GDM1 (cell line): Measurements from ENCODE around the gene CRADD.
"Not testable (repeated sequence)": the region's sequence is repeated elsewhere in the genome, so short reads cannot be mapped to it uniquely, and the experiment has no call there.

Source experiments
- DNase-seq: peaks from one replicate; lab custom pipeline; 2025; lab: John Stamatoyannopoulos, UW

The CRADD gene

DNA sequence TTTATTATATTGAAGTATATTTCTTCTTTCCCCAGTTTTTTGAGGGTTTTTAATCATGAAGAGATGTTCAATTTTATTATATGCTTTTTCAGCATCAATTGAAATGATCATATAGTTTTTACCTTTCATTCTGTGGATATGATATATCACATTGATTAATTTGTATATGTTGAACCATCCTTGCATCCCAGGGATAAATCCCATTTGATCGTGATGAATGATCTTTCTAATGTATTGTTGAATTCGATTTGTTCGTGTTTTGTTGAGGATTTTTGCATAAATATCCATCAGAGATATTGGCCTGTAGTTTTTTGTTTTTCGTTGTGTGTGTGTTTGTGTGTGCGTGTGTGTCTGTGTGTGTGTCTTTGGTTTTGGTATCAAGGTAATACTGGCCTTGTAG lies 196.4 kb downstream of the CRADD start:
- DNase-seq = no peak

DNA sequence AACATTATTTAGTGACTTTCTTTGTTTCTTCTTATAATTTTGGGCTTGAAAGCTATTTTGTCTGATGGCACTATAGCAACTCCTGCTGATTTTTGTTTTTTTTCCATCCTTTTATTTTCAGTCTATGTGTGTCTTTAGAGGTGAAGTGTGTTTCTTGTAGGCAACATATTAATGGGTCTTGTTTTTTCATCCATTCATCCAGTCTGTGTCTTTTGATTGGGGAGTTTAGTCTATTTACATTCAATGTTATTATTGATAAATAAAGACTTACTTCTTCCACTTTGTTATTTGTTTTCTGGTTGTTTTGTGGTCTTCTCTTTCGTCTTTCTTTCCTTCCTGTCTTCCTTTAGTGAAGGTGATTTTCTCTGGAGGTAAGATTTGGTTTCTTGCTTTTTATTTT lies 198.0 kb downstream of the CRADD start:
- DNase-seq = no peak

DNA sequence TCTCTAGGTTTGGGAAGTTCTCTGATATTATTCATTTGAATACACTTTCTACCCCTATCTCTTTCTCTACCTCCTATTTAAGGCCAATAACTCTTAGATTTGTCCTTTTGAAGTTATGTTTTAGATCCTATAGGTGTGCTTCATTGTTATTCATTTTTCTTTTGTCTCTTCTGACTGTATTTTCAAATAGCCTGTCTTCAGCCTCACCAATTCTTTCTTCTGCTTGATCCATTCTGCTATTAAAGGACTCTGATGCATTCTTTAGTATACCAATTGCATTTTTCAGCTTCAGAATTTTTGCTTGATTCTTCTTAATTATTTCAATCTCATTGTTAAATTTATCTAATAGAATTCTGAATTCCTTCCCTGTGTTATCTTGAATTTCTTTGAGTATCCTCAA lies 199.2 kb downstream of the CRADD start:
- no peak for DNase-seq

DNA sequence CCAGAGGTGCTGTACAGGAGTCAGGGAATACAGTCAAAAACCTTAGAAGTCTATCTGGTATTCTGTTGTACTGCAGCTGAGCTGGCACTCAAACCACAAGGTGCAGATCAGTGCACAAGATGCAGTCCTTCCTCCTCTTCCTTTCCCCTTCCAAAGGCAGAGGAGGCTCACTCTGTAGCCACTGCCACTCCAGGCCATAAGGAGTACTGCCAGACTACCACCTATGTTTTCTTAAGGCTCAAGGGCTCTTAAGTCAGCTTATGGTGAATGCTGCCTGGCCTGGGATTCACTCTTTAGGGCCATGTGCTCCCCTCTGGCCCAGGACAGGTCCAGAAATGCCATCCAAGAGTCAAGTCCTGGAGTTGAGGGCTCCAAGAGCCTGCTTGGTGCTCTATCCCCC lies 200.3 kb downstream of the CRADD start:
- no peak for DNase-seq

DNA sequence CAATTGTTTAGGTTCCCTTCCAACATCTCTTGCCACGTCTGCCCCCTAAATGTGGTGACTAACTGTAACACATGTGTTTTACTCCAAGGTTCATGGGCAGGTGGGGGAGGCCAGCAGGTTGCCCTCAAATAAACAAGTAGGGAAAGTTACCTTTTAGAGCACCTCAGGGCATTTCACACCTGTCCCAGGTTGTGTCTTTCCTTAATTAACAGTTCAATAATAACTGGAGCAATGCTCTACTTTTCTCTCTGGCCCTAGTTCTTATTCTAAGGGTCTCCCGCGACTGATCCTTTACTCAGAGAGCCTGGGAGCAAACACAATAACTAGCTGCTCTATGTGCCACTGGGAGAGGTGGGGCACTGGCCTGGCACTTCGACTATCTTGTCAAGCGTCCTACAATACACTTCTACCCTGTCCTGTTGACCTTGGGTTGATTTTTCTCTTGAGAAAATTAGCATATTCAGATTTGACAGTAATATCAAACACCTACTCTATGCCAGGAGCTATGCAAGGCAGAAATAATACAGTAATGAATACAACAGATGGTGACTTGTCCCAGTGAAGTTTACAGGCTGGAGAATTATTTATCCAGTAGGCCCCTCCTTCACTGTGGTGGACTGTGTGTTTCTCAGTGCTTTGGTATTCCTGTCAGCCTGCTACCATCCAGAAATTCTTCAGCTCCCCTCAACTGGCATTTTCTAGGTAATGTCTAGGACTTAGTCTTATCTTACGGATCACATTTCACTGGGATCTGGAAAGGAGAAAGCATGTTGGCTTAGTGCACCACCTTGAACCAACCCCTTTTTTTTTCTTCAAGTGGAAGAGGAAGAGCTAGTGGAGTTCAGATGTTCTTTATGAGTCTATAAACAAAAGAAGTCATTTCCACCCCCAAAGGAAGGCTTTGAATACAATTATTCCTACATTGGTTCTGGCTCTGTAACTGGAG lies 202.6 kb downstream of the CRADD start:
- DNase-seq = no peak

DNA sequence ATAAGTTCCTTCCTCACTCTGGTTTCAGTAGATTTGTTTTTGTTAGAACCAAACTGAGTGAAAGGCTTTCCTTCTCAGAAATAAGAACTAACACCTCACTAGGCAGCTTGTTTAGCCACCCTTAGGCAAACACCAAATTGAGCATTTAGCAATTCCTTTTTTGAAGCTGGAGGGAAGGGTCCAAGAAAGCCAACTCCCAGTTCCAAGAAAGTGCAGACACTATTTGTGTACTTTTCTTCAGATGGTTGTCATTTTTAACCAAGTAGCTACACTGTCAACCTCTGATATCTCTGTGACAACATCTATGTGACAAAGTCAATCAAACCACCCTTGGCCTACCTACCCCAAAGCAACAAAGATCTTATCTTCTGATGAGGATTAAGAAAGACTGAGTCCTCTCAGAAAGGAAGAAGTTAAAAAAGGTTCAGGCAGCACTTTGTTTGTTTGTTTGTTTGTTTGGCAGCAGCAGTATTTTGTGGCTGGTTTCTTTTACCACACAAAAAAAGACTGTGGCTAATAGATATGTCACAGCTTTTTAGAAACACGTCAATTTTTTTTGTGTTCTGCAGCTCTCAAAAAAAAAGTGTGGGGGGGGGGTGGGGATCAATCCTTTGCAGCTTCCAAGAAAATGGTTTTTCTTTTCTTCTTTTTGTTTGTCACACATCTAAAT lies 203.8 kb downstream of the CRADD start:
- no peak for DNase-seq

DNA sequence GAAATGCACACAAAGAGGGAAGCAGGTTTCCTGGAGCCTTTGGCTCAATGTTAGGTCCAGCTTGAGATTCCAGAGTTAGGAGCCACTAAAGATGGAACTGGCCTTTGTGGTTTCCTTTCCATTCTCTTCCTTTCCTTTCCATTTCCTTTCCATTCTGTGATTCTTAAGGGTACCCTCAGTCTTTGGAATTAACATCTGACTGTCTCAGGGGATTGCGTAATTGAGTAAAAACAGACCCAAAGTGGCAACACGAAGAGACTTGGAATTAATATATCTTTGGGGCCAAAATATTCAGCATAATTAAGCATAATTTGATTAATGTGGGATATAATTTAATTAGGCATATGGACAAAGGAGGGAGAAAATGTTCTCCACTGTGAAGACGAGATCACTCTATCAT lies 205.6 kb downstream of the CRADD start:
- DNase-seq = no peak

DNA sequence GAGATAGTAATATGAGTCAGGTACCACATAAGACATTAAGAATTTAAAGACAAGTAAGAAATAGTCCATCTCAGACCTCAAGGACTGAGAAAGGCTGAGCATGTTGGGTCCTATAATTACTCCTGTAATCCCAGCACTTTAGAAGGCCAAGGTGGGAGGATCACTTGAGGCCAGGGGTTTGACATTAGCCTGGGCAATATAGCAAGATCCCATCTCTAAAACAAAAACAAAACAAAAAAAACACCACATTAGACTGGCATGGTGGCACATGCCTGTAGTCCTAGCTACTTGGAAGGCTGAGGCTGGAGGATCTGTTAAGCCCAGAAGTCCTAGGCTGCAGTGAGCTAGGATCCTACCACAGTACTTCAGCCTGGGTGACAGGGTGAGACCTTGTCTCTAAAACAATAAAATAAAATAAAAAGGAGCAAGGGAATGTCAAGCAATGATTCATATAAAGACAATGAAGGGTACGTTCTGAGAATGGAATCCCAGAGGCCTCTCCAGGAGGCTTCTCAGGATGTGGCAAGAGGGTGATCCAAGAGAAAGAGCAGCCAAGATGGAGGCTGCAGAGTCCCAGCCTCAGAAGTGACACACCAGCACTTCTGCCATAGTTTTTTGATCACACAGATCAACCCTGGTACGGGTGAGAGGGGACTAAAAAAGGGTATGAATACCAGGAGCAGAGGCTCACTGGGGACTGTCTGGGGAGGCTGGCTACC lies 206.4 kb downstream of the CRADD start:
- no peak for DNase-seq

DNA sequence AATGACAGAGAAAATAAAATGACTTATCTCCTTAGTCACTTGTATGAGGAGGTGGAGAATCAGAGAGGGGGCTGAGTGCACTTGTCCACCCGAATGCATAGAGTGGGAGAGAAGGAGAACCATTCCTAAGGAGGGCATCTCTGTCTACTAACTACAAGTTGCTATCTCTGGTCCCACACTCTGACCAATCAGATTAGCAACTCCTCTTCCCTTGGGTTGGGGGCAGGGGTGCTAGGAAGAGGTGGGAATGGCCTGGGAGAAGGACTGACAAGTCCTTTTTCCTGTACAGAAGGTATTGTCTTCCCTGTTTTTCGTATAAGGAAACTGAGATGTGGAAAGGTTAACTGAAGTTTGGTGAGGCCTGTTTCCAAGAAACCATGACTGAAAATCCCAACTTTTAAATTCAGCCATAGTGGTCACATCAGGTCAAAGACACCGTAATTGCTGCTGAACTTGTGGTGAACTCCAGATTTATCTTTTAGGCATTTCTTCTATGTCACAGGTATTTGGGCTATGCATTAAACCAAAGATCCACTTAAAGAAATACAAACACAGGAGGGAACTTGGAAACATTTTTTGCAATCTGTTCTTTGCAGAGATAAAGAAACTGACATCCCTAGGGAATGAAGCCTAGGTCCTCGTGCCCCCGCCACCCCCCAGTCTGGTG lies 207.8 kb downstream of the CRADD start:
- DNase-seq = no peak

DNA sequence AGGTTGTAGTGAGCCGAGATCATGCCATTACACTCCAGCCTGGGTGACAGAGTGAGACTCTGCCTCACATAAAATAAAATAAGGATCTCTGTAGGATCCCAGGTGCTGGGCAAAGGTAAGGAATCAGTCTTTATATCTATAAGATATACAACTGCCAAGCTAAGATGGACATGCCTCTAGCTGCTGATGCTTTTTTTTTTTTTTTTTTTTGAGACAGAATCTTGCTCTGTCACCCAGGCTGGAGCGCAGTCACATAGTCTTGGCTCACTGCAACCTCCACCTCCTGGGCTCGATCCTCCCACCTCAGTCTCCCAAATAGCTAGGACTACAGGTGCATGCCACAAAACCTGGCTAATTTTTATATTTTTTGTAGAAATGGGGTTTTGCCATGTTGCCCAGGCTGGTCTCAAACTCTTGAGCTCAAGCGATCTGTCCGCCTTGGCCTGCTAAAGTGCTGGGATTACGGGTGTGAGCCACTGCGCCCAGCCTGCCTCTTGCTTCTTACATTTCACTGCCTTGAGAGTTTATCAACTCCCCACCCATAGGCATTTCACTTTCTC lies 208.9 kb downstream of the CRADD start:
- not testable (repeated sequence) for DNase-seq

DNA sequence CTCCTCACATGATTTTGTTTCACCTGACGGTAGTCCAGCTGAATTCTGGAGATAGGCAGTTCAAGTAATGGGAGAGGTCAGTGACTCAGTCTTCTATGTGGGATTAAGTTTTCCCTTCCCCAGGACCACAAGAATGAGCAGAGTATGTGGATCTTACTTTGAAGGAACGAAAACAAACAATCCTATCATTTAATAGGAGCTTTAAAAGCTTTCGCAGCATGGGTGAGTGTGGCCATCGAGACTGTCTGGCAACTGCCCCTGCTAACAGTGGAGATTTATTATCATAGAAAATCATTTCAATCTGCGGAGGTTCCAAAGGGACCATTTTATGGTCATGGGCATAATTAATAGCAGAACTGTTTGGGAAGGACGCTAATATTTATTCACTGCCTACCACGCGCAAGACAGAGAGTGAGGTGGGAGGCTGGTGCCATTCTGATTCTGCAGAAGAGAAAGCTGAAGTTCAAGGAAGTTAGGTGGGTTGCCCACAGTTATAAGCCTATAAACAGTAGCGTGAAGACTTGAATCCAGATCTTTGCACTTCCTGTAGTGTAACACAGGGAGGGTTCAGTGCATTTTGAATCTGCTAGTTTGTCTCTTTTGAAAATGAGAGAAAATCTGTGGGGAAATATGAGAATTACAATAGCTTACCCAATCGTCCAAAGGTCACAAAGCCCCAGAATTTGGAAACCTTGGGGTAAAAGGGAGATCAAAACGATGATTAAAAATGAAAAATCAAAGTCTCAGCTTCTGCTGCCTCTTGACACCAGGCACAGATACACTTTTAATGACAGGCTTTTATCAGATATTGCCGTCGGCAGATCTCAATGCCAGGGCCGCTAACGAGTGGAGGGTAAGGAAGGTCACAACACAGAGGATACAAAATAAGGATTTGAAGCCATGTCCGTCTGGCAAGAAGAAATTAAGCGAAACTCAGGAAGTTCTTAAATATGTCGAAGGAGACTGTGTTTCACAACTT lies 209.6 kb downstream of the CRADD start:
- no peak for DNase-seq

DNA sequence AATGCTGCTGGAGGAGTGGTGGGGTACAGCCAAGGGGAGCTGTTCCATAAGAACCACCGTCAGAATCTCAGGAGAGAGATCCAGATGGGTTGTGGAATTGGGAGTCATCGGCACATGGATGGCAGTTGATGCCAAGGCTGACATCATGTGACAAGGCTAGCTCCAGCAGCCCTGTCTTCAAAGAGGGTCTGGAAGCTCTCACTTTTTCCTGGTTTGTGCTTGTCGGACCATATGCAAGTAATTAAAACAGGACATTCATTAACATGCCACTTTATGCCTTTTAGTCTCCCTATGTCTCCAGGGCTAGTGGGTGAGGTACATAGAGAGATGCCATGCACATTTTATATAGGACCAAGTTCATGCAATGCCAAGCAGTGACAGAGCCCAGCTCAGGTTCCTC lies 211.8 kb downstream of the CRADD start:
- no peak for DNase-seq

DNA sequence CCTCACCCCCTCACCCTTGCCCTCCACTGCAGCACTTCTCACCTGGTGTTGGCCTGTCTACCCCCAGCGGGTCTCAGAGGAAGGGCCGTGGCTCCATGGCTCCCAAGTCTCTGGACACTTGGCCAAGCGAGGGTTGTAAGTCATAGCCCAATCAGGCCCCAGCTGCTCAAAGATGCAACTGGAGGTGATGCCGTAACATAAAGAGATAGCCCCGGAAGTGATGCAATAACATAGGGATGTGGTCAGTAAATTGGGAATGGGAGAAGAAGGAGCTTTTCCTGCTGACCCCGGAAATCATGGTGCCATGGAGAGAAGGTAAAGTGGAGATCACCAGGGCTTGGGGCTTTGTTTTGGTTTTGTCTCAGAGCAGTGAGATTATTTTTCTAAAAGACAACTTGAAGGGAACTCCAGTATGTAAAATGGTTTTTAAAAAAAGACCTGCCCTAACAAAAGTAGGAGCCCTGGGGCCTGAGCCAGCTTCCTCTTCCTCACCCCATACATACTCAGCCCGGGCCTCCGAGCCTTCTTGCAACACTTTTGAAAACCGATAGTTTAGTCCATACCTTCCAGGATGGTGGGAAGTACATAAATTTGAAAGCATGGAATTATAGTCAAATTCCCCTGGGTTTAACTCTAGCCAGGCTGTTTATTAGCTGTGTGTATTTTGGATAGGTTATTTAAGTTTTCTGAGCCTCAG lies 212.5 kb downstream of the CRADD start:
- no peak for DNase-seq

DNA sequence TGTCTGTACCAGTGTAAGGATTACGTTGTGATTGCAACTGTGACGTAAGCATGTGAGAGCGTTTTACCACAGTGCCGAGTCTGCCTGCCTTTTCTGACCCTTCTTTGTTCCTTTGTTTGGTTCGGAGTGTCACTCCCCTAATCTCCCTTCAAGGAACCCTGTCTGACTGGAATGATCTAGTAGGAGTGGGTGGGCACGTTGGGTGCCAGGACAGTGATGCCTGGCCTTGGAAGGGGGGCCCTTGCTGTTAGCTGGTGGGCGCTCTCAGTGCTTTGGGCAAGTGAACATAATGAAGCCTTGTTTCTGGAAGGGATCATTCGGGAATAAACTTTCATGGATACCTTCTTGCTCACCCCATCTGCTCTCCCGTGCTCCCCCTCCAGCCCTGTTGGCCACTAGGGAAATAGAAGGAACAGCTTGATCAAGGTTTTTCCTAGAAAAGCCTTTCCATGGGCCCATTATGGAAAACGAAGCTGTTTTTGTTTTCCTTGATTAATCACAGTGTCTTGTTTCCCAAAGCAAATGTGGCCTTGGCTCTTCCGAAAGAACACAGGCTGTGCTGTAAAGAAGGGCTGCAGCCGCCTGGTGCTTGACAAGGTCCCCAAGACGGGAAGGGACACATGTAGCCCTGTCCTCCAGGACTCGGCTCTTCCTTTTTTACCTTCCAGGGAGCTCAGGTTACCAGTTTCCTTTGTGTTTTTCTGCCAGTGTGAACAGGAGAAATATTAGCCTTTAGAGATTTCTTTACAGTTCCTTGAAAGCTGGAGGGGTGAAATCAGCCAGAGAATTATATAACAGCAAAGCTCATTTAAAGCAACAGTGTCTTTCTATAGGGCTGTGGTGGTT lies 215.5 kb downstream of the CRADD start:
- no peak for DNase-seq

DNA sequence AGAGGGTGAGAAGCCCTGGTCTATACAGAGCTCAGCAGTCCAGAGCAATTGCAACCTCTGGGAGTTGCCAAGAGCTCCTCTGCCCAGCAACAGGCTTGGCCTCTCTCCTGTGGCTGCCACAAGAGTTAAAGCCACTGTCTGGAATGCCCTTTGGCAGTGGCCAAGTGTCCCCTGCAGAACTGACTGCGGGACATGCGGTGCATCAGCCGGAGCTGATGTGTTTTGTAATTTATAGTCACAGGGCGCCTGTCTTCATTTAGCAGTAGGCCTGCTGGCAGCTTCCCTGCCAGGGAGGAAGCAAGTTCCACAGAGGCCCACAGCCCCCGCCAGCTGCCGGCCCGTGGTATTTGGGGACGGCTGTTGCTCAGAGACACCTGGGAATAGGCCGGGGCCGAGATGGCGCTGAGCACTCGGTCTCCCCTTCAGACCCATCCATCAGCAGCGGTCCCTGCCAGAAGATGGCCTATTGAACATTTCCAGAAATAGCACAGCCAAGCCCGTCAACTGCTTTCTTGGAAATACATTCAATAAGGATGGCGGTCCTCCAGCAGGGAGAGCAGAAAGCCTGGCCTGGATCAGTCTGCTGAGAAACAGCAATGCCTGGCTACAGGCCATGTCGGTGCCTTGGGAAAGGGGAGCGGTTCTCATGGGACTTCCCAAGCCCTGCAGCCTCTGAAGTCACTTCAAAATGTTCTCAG lies 217.4 kb downstream of the CRADD start:
- DNase-seq = no peak

DNA sequence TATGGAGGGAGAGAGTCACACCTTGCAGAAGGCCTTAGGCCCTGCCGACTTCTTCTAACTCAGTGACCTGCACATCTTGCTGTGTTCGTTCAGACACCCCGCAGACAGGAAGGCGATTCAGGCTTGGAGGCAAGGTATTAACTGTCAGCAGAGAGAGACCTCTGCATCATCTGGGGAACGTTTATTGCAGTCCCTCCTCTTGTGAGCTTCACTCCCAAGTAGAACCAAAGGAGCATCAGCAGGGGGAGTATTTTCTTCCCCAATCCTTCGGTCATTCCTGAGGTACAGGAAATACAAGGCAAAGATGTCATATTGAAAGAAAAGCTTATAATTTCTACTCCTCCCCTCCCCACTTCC lies 217.9 kb downstream of the CRADD start:
- no peak for DNase-seq

DNA sequence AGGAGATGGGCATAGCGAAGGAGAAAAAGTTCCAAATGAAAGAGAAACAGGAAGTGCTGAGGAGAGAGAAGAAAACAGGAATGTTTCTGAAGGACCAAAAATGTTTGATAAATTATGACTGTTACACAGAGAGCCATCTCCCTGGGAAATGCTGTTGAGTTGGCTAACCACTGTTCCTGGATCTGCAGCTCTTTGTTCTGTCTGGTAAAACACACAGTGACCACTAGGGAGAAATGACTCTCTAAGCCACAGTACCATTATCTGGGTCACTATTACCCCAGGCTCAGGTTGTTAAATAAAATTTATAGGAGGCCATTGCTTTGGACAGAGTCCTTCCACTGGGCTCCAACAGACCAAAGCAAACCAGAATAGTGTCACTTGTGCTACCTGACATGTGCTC lies 219.3 kb downstream of the CRADD start:
- DNase-seq = no peak

DNA sequence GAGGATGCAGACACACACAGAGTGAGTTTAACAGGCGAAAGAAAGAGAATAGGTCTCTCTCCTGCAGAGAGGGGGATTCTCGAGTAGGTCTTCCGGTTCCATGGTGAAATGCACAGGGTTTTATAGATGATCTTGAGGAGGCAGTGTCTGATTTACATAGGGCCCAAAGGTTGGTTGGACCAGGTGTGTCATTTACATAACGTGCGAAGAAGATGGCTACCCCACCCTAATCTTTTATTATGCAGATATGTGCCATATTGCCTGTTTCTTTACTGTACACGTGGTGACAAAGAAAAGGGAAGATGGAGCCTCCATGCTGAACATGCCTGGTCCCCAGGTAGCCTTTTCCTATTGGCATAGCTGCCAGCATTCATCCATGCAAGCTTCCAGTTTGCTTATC lies 219.8 kb downstream of the CRADD start:
- no peak for DNase-seq

DNA sequence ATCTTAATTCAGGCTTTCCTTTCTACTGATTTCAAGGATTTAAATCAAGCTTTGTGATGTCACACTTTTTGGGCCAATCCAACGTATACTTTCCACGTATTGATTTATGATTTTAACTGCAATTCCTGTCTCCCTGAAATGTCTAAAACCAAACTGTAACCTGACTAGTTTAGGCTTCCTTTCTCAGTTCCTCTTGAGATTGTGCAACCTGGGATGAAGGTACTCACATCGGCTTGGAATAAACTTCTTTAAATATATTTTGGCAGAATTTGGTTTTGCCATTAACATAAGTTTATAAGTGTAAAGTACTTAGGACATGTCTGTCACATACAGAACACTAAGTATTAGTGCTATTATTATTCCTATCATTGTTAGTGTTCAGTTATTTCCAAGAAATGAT lies 224.6 kb downstream of the CRADD start:
- no peak for DNase-seq
